NCI-H2227 (cell line): ENCODE measurements around the gene ATP11A.

Experiments
- DNase-seq: peaks from one replicate; lab custom pipeline; 2025; ENCODE audit not compliant: unreplicated experiment; lab: John Stamatoyannopoulos, UW

ATP11A gene

DNA sequence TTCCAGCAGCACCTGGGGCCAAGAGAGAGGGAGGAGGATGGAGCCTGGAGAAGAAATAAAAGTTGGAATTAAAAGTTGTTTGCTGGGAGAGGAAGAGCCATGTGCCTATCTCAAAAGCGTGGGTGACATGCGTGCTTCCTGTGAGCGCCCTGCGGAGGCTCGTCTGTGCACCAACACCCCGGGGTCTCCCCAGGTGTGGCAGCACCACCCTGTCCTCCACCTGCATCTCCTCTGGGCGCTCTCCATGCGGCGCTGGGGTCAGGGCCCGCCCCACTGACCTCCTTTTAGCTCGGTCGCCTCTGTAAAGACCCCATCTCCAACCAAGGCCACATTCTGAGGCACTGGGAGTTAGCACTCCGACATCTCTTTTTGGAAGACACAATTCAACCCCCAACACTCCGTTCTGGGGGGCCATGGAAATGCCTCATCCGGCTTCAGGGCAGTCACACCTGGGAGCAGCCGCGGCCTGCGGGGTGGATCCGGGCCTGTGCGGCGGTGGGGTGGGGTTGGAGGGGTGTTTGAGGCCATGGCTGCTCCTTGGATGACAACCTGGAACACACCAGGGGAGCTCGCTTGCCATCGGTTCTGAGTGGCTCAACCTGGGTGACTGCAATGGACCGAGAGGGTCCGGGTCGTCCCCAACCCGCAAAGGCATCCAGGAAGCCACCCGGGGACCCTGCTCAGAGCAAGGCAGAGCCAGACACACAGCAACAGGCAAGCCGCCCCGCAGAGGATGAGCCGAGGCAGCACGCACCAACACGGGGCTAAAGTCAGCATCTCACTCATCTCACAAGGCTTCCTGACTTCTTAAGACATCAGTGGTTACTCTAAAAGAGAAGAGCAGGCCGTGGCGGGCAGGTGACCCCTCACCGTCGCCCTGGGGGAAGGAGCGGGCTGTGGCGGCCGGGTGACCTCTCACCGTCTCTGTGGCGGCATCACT, 199.8 kb downstream of the ATP11A start:
- DNase-seq = no peak

- no peak for DNase-seq
Observed at GRCh38 chr13:112890316-112891145, 200.7 kb downstream of the ATP11A start.

- DNase-seq = no peak
Observed at GRCh38 chr13:112891477-112892401, 201.9 kb downstream of the ATP11A start.

DNA sequence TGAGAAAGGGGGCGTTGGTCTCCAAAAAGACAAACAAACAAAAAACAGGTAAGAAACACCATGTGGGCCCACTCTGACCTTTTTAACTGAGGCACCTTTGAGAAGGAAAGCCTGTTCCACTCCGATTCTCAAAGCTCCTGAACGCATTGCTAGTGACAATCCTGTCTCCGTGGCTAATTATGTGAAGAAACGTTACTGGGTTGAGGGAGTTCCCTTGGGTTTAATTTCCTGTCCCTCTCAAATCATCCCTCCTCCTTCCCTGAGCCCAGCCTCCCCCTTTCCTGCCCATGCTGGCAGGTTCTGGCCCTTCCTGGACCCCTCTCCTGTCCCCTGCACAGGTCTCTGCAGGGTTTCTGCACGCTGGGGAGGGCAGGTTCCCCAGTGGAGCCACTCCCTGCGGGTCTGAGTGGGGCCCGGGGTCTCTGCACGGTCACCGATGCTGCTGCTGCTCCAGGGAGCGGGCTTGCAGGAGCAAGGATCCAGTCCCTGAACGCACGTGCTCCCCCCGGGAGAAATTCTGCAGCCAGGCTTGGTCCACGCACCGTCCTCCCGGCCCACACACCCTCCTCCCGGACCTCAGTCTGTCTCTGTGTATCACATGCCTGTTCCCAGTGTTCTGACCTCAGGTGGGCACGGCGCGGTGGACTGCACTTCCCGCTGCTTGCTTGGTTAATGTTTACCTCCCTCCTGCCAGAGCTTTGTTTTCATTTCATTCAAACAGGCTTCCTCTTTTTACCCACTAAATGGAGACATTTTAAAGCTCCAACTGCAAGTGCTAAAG, 202.8 kb downstream of the ATP11A start:
- DNase-seq = no peak

- no peak for DNase-seq
Observed at GRCh38 chr13:112893207-112893569, 203.3 kb downstream of the ATP11A start.

DNA sequence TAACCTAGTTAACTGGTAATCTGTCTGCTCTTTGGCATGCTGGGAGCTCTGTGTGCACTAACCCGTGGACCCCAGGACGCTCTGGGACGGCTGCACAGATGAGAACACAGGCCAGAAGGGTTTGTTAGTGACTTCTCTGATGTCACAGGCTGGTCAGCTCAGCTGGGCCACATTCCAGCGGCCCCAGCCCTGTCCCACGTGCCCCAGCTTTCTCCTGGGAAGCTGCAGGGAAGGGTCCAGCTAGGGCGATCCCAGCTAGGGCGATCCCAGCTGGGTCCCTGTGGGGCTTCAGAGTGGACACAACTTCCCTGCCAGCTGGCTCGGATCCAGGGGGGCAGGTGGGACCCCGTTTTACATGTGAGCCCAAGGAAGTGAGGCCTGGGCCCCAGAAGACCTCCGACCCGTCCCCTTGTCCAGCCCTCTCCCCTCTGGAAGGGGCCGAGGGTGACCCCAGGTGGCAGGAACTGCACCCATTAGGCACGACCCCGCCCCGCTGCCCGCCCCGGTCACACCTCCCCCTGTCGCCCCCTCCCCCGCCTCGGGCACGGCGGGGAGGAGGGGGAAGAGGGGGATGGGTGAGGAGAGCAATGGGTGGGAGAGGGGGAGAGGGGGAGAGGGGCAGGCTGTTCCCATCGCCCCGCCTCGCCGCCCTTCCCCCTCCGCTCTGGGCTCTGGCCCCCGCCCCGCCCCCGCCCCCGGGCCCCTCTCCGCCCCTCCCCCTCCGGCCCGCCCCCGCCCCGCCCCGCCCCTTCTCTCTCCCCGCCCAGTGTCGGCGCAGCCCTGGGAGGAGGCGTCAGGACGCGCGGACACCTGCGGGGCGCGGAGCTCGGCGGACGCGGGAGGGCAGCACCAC, 204.0 kb downstream of the ATP11A start:
- DNase-seq = peak; percentile 54

DNA sequence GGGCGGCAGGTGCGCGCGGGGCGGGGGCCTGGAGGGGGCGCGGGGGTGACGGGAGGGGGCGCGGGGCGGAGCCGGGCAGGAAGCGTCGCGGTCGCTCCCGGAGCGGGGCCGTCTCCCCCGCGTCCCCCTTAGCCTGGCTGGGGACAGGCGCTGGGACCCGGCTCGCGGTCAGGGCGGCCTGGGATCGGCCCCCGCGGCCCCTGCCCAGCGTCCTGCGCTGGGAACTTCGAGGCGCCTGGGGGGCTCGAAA, 204.5 kb downstream of the ATP11A start:
- no peak for DNase-seq

GRCh38 chr13:112894673-112895481, 205.0 kb downstream of the ATP11A start:
- no peak for DNase-seq

DNA sequence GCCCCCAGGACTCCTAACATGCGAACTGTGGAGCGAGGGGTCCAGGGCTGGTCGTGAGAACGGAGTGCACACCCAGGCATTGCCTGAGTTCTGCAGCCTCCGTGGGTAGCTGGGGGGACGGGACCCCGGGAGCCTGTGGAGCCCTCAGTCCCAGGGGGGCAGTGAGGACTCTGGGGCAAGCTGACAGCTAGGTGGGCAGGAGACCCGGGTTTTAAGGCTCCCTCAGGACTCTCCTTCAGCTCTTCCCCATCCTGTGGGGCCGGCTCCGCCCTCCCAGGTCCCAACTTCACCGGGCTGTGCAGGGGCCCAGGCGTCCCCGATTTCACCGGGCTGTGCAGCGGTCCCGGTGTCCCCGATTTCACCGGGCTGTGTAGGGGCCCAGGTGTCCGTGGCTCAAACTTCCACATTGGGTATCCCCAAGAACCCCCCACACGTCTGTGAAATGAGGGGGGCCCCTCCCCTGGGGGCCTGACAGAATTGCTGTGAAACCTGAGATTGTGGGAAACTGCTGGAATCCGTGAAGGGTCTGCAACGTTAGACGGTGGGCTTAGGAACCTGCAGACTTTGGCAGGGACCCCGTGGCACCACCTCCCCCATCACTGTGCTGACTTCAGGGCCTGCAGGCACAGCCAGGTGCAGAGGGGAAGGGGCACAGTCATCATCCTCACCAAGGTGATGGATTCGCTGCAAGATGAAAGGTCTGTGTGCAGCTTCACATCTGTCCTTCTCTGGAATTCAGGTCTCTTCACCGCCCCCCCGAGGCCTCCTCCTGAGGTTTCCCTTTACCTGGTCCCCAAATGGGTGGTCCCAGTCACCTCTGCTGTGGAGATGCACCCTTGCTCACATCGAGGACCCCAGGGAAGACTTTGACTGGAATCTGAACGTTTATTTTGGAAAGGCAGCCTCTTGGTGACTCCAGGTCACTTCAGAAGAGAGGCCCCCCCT, 206.0 kb downstream of the ATP11A start:
- no peak for DNase-seq

DNA sequence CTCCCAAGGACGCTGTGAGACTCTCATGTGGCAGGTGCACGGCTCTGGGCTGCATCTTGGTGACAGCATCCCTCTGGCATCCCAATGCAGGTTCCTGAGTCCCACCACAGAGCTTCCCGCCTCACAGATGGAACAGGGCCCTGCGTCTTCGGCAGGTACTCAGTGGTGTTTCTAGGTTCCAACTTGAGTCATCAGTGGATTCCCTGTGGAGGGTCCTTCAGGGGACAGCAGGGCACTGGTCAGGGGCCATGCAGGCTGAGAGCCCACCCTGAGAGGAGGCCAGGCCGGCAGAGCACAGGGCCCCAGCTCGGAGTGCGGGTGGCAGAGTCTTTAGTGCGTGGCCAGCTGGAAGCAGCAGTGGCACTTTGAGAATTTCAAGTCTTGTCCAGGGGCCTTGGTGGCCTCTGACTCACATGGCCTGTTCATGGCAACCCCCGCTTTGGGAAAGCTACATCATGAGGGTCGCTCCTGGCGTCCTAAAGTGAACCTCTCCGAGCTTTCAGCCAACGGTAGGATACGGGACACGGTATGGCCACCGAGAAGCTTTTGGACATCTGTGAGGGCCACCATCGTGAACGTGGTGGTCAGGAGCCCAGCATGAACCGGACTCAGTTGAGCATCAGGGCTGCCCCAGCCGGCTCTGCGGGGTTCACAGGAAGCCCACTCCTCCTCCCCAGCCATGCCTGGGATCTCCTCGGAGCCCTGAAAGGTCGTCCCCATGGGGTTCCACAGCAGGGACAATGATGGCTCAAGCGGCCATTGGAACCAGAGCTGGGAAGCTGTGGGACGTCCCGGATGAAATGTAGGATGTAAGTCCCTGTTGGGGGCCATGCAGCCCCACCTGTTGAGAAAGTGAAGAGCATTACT, 207.1 kb downstream of the ATP11A start:
- DNase-seq = no peak

GRCh38 chr13:112897603-112897955, 207.7 kb downstream of the ATP11A start:
- DNase-seq = no peak

DNA sequence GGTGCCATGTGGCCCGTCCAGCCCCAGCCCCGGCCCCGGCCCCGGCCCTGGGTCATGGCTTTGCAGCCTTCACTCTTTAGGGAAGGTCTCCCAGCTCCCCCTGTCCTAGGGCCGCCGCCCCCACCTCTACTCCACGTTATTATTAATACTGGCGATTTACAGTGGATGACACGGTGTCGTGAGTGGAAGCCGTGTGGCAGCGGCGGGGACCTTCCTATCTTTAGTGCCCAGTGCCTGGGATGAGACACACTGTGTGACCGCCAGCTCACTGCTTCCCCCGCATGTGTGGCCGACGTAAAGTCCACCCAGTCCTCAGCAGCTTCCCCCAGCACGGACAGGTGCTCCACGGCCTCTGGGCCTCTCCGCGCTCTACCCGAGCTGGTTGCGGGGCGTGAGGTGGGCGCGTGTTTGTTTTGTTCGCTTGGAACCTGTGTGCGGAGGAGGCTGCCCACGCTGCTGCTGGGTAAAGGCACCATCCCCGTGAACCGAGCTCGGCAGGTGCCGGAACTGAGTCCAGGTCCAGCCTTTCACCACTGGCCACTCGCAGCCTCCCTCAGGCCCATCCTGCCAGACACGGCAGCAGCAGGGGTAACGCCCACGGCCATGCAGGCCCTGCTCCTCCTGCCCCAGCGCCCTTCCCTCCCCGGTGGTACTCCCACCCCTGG, 208.2 kb downstream of the ATP11A start:
- no peak for DNase-seq

DNA sequence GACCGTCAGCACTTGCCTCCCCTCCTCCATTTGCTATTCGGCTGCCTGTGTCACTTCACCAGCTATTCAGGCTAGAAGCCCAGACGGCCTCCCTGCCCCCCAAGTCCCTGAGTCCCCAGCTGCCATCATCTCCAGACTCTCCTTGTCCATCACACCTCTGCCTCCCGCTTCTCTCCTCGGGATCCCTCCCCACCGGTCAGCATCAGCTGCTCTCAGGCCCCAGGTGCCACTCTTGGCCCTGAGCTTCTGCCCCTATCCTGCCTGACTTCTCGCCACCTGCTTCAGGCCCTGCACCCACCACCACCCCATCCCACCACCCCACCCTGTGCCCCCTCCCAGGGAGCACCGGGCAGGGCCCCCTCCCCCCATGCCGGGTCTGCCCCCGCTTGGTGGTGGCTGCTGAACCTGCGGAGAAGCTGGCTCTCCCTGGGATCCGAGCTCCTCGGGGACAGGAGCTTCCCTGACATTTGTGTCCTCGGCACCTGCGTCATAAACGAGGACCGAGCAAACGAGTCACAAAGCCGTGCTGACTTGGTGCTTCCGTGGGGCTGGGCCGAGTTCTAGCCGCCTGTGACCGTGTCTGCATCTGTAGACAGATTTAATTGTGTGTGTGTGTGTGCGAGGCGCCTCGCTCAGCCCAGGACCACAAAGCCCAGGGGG, 208.9 kb downstream of the ATP11A start:
- no peak for DNase-seq

DNA sequence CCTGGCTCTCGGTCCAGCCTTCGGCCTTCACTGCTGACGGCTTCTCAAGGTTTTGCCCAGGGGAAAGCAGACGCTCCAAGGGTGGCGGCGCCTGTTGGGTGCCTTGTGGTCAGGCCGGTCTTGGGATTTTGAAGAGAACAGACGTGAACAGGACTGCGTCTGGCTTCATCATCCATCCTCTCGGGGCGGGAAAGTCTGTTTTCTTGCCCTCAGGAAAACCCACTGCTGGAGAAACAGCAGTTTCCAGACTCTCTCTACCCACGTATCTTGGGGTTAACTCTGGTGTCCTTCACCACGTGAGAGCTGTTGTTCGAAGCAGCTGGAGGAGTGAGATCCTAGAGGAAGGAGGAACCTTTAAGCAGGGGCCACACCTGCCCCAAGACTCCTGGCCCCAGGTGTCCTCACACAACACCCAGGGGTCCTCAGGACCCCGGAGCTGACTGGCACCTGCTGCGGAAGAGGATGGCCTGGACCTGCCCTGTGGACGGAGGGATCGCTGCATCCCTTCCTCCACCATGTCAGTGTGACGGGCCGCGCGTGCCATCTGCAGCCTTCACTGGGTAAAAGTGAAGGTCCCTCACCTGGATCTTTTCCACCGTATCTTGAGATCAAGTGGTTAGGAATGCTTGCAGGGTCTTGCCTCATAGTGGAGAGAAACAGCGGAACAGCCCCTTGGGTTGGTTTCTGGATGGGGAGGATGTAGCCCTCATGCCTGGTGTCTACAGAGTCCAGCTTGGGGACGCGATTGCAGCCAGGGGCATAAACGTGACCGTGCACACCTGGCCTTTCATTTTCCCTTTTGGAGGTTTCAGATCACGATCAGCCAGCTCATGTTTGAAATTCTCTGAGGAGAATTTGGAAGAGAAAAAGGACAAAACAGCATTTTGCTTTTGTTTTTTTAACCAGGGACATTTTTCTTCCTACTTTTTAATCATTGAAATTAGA, 209.7 kb downstream of the ATP11A start:
- no peak for DNase-seq

- DNase-seq = no peak
Observed at GRCh38 chr13:112900226-112900600, 210.4 kb downstream of the ATP11A start.
